Measurements from ENCODE around the gene HLA-DQB2. TPM values are rescaled to one million over a fixed set of nuclear protein-coding genes. Genes with fewer than 3 reads are reported as not detected.
A peak's percentile ranks its signal among the peaks of the same experiment; 100 is the strongest.

HLA-DQB2 gene
- total and polyA plus RNA-seq, 10 of the 15 experiments (the other 5 are each of a cell fraction or from before 2014, with no cell fraction given) = 0.28 to 27.1 (median 8.0) TPM

GRCh38 chr6:32796848-32797776 lies 33.8 kb upstream of the HLA-DQB2 start (continued):
- TF ChIP-seq KAT2A (conservative IDR thresholded peaks at IDR 0.05; ENCODE audit: control insufficient read depth, low read depth, low read length) (no peak), HDAC6 (IDR thresholded peaks at IDR 0.05; ENCODE audit: unreplicated experiment) (no peak), MEF2A (IDR thresholded peaks at IDR 0.05; ENCODE audit: insufficient read depth, low read depth, low read length) (no peak), BCL3 (IDR thresholded peaks at IDR 0.05; ENCODE audit: borderline replicate concordance, insufficient read depth, low read depth, low read length, poor library complexity, severe bottlenecking) (no peak), SREBF1 (IDR thresholded peaks at IDR 0.05; ENCODE audit: low read length) (no peak), SRF (IDR thresholded peaks at IDR 0.05; ENCODE audit: low read depth in 2 of 2, low read length in 2 of 2) (no peak), RAD51 (IDR thresholded peaks at IDR 0.05) (no peak), EED (IDR thresholded peaks at IDR 0.05; ENCODE audit: low read depth) (peak; percentile 52), DPF2 (IDR thresholded peaks at IDR 0.05) (no peak), TAF1 (IDR thresholded peaks at IDR 0.05; ENCODE audit: borderline replicate concordance, low read depth, low read length) (no peak), PAX8 (IDR thresholded peaks at IDR 0.05) (no peak), STAT3 (IDR thresholded peaks at IDR 0.05; ENCODE audit: low read depth, low read length) (no peak), ETV6 (conservative IDR thresholded peaks at IDR 0.05 in 1 of 2, IDR thresholded peaks at IDR 0.05 in 1 of 2; ENCODE audit: borderline replicate concordance in 1 of 2, low read depth in 1 of 2) (no peak; a peak in 1 of 4 replicates), ASH2L (IDR thresholded peaks at IDR 0.05; ENCODE audit: borderline replicate concordance, low read depth) (no peak), MEF2B (IDR thresholded peaks at IDR 0.05; ENCODE audit: partially characterized antibody, poor library complexity, severe bottlenecking) (no peak), CHD4 (IDR thresholded peaks at IDR 0.05) (no peak), CTCF (IDR thresholded peaks at IDR 0.05 in 2 of 3, conservative IDR thresholded peaks at IDR 0.05 in 1 of 3; ENCODE audit: control insufficient read depth in 2 of 3, extremely low read depth in 1 of 3, insufficient read depth in 1 of 3, low read depth in 3 of 3, low read length in 3 of 3) (peak; percentile 69 to 89 (median 86)), CBX3 (IDR thresholded peaks at IDR 0.05; ENCODE audit: borderline replicate concordance, low read depth) (no peak), JUNB (IDR thresholded peaks at IDR 0.05) (no peak), NBN (IDR thresholded peaks at IDR 0.05) (0 out of 2 replicates have a peak, but pooled peaks have one; percentile 25), RELB (IDR thresholded peaks at IDR 0.05; ENCODE audit: low read depth) (peak; percentile 91), PKNOX1 (IDR thresholded peaks at IDR 0.05) (no peak), MTA2 (IDR thresholded peaks at IDR 0.05; ENCODE audit: low read depth) (peak; percentile 64), SREBF2 (IDR thresholded peaks at IDR 0.05; ENCODE audit: low read length) (no peak), RBBP5 (conservative IDR thresholded peaks at IDR 0.05) (no peak), NR2C1 (IDR thresholded peaks at IDR 0.05) (no peak)

All from GM12878 (cell line).